Activated CD8-positive, alpha-beta memory T cell treated with anti-CD3 and anti-CD28 coated beads for 36 hours (primary cell): ENCODE data around the gene SPARCL1. TPM values are rescaled to one million over a fixed set of nuclear protein-coding genes. Genes with fewer than 3 reads are reported as not detected.
"Not testable (repeated sequence)": the region's sequence is repeated elsewhere in the genome, so short reads cannot be mapped to it uniquely, and the experiment has no call there.

ENCODE experiments used
- CTCF ChIA-PET: fragments of 350-600 bp; sonication (Branson Sonifier 250); formaldehyde crosslinking; loops from one replicate; lab custom pipeline; 2021; ENCODE audit warnings: antibody characterized with exemption; lab: Charles Lee
- POLR2A ChIA-PET: fragments of 350-600 bp; sonication (Branson Sonifier 250); formaldehyde crosslinking; loops from one replicate; lab custom pipeline; 2021; ENCODE audit warnings: antibody characterized with exemption; lab: Charles Lee
- total RNA-seq, 2 experiments: library from RNA; stranded (reverse); gene quantifications; one replicate each; pipeline ENCODE4 v1.2.3, GENCODE V29; 2021

Gene SPARCL1
- total RNA-seq, 2 experiments from 2014 or later = not detected

- POLR2A ChIA-PET = no interaction called here
- CTCF ChIA-PET = no interaction called here
These were observed 18.4 kb downstream of the SPARCL1 start for GRCh38 chr4:87510747-87511146.

GRCh38 chr4:87506974-87507701 lies 22.0 kb downstream of the SPARCL1 start:
- ChIA-PET CTCF (no interaction called here), POLR2A (no interaction called here)

GRCh38 chr4:87505862-87506261 lies 23.3 kb downstream of the SPARCL1 start:
- ChIA-PET POLR2A (no interaction called here), CTCF (no interaction called here)

GRCh38 chr4:87502580-87503238 lies 26.5 kb downstream of the SPARCL1 start:
- CTCF ChIA-PET = no interaction called here
- POLR2A ChIA-PET = no interaction called here

- ChIA-PET POLR2A (no interaction called here), CTCF (no interaction called here)
These were observed 29.1 kb downstream of the SPARCL1 start for GRCh38 chr4:87500092-87500462.

- CTCF ChIA-PET = no interaction called here
- POLR2A ChIA-PET = no interaction called here
These were observed 29.6 kb downstream of the SPARCL1 start for GRCh38 chr4:87499403-87500091.

- CTCF ChIA-PET = no interaction called here
- POLR2A ChIA-PET = interaction anchor here (0.5 to 0.7 kb wide), 2 partner anchors 13 to 43 kb away, joined by 3 read pairs; no protein-coding TSS in a partner anchor
These were observed 30.7 kb downstream of the SPARCL1 start for GRCh38 chr4:87498446-87498900.

GRCh38 chr4:87497578-87497977 lies 31.6 kb downstream of the SPARCL1 start:
- ChIA-PET POLR2A (no interaction called here), CTCF (interaction anchor here (0.7 to 1.2 kb wide), 2 partner anchors 9 to 83 kb away, joined by 3 read pairs; no protein-coding TSS in a partner anchor)

GRCh38 chr4:87497159-87497558 lies 32.0 kb downstream of the SPARCL1 start:
- POLR2A ChIA-PET = no interaction called here
- CTCF ChIA-PET = interaction anchor here (0.7 to 1.2 kb wide), 2 partner anchors 8 to 84 kb away, joined by 3 read pairs; no protein-coding TSS in a partner anchor

GRCh38 chr4:87493115-87493514 lies 36.1 kb downstream of the SPARCL1 start:
- POLR2A ChIA-PET = no interaction called here
- CTCF ChIA-PET = no interaction called here

- POLR2A ChIA-PET, CTCF ChIA-PET: not testable (repeated sequence)
These were observed 37.3 kb downstream of the SPARCL1 start for GRCh38 chr4:87491851-87492250.

- ChIA-PET CTCF (no interaction called here), POLR2A (no interaction called here)
These were observed 37.7 kb downstream of the SPARCL1 start for GRCh38 chr4:87491436-87491835.

- CTCF ChIA-PET = no interaction called here
These were observed 38.4 kb downstream of the SPARCL1 start for GRCh38 chr4:87490664-87491369.

GRCh38 chr4:87489678-87490077 lies 39.5 kb downstream of the SPARCL1 start:
- ChIA-PET CTCF (no interaction called here), POLR2A (no interaction called here)

More at GRCh38 chr4:87490664-87491369, 38.4 kb downstream of the SPARCL1 start:
- POLR2A ChIA-PET = no interaction called here

- POLR2A ChIA-PET = not testable (repeated sequence)
- CTCF ChIA-PET = interaction anchor here (1.4 kb wide), 1 partner anchor 9 kb away, joined by 3 read pairs; no protein-coding TSS in a partner anchor
These were observed 40.5 kb downstream of the SPARCL1 start for GRCh38 chr4:87488666-87489065.

- POLR2A ChIA-PET, CTCF ChIA-PET: not testable (repeated sequence)
These were observed 45.9 kb downstream of the SPARCL1 start for GRCh38 chr4:87483247-87483646.

GRCh38 chr4:87481377-87481776 lies 47.8 kb downstream of the SPARCL1 start:
- POLR2A ChIA-PET = no interaction called here
- CTCF ChIA-PET = no interaction called here

- ChIA-PET POLR2A (no interaction called here), CTCF (interaction anchor here (0.6 kb wide), 1 partner anchor 1463 kb away, joined by 3 read pairs; no protein-coding TSS in a partner anchor)
These were observed 50.4 kb downstream of the SPARCL1 start for GRCh38 chr4:87478732-87479250.

- POLR2A ChIA-PET = no interaction called here
- CTCF ChIA-PET = no interaction called here
These were observed 52.2 kb downstream of the SPARCL1 start for GRCh38 chr4:87476934-87477333.
